ENCODE measurements around the gene TTLL11. TPM values are rescaled to one million over a fixed set of nuclear protein-coding genes. Genes with fewer than 3 reads are reported as not detected.

The TTLL11 gene
- total RNA-seq, 1 experiment from 2014 or later = 1.5 TPM

GRCh38 chr9:121850366-121850765, 242.7 kb downstream of the TTLL11 start:
- WGBS (ENCODE audit: extremely low coverage, insufficient read length, low lambda C conversion rate) = no CpG with 5 or more reads among the region's 2 CpGs
- Histone ChIP-seq H4K8ac (replicated peaks; ENCODE audit: insufficient read length, low read depth, low read length) (no peak overlapping the region), H3K4me1 (ENCODE audit: insufficient read depth, low read length) (no peaks in the 10 kb centered on the region), H2AK5ac (ENCODE audit: insufficient read length, low read length) (no peak overlapping the region), H3K4ac (ENCODE audit: low read depth, low read length) (no peak overlapping the region), H3K9me3 (ENCODE audit: control insufficient read depth, low read depth, low read length) (no peaks in the 10 kb centered on the region), H2AFZ (ENCODE audit: low read length) (no peak overlapping the region), H3K18ac (ENCODE audit: insufficient read length, low read depth, low read length) (no peak overlapping the region), H4K91ac (ENCODE audit: insufficient read length, low read depth, low read length) (no peak overlapping the region), H3T11ph (ENCODE audit: low read length) (no peak overlapping the region), H3K56ac (ENCODE audit: insufficient read length, low read depth, low read length) (no peak overlapping the region), H3K14ac (ENCODE audit: insufficient read depth, low read length) (no peak overlapping the region), H3K27ac (ENCODE audit: insufficient read length, low read depth, low read length) (no peak overlapping the region), H3K79me1 (ENCODE audit: insufficient read depth, low read depth, low read length, poor library complexity, severe bottlenecking) (no peaks in the 10 kb centered on the region), H2BK15ac (ENCODE audit: low read depth, low read length) (no peak overlapping the region), H4K5ac (ENCODE audit: insufficient read length, low read depth, low read length) (no peak overlapping the region), H2BK120ac (ENCODE audit: low read depth, low read length, poor library complexity, severe bottlenecking) (no peak overlapping the region), H3K4me2 (ENCODE audit: insufficient read depth, insufficient read length, low read length) (no peak overlapping the region), H3K27me3 (ENCODE audit: insufficient read depth, low read length) (no peaks in the 10 kb centered on the region), H2BK12ac (ENCODE audit: insufficient read length, low read depth, low read length) (no peak overlapping the region), H4K20me1 (ENCODE audit: control insufficient read depth, insufficient read depth, insufficient read length) (no peaks in the 10 kb centered on the region), H3K23me2 (ENCODE audit: insufficient read length, low read depth, low read length, poor library complexity, severe bottlenecking) (no peaks in the 10 kb centered on the region), H3K9ac (ENCODE audit: extremely low read depth, insufficient read length, low read length) (no peak overlapping the region), H2BK5ac (ENCODE audit: insufficient read length, low read length) (no peak overlapping the region), H3K79me2 (ENCODE audit: insufficient read depth, low read length) (no peaks in the 10 kb centered on the region), H2BK20ac (ENCODE audit: low read depth, low read length, poor library complexity, severe bottlenecking) (no peak overlapping the region), H3K23ac (ENCODE audit: insufficient read length, low read depth, low read length) (no peak overlapping the region)
- H3K9me3 Mint-ChIP-seq = peaks cover 18 to 21% of the 10 kb centered on the region in 2 experiments
- peaks cover 1 to 2% of the 10 kb centered on the region in 2 experiments; a peak in 1 of 4 replicates for H3K4me1 Mint-ChIP-seq
- peaks cover 0 to 6% (median 0%) of the 10 kb centered on the region in 3 experiments; a peak in 5 of 7 replicates for H3K36me3 Mint-ChIP-seq (ENCODE audit: insufficient read depth in 1 of 3, low read depth in 3 of 3)
- TF ChIP-seq CTCF (conservative IDR thresholded peaks at IDR 0.05) = no peak
- no peak overlapping the region for H3K4me3 Mint-ChIP-seq
- no peaks in the 10 kb centered on the region for H3K27me3 Mint-ChIP-seq (ENCODE audit: low read depth)
- H3K27ac Mint-ChIP-seq = no peak overlapping the region
- no peak for DNase-seq

Measured in H9 (cell line).